NCI-H524 treated with DMSO at 0.1 percent for 48 hours (cell line): ENCODE measurements around the gene VNN1.

Experiments
- DNase-seq: peaks from one replicate; lab custom pipeline; 2025; lab: John Stamatoyannopoulos, UW

Gene VNN1

GRCh38 chr6:132713352-132714134 lies at the start of gene VNN1:
Gene VNN1 (minus strand): TSS chr6:132714055. CDS start chr6:132714035, 20 bp downstream.
- no peak for DNase-seq

GRCh38 chr6:132763269-132763668 lies 49.4 kb upstream of the VNN1 start:
- DNase-seq, result no peak

- no peak for DNase-seq
Observed at GRCh38 chr6:132760256-132760655, 46.4 kb upstream of the VNN1 start.

- no peak for DNase-seq
Observed at GRCh38 chr6:132758689-132759088, 44.8 kb upstream of the VNN1 start.

- DNase-seq, result no peak
Observed at GRCh38 chr6:132752255-132752654, 38.4 kb upstream of the VNN1 start.

- no peak for DNase-seq
Observed at GRCh38 chr6:132751828-132752227, 38.0 kb upstream of the VNN1 start.

- no peak for DNase-seq
Observed at GRCh38 chr6:132751306-132751705, 37.5 kb upstream of the VNN1 start.

GRCh38 chr6:132750455-132751248 lies 36.8 kb upstream of the VNN1 start:
- DNase-seq, result no peak

- DNase-seq, result no peak
Observed at GRCh38 chr6:132749111-132749510, 35.3 kb upstream of the VNN1 start.

- no peak for DNase-seq
Observed at GRCh38 chr6:132748446-132748845, 34.6 kb upstream of the VNN1 start.

- DNase-seq, result no peak
Observed at GRCh38 chr6:132746048-132746447, 32.2 kb upstream of the VNN1 start.

- no peak for DNase-seq
Observed at GRCh38 chr6:132742495-132742894, 28.6 kb upstream of the VNN1 start.

GRCh38 chr6:132741281-132741680 lies 27.4 kb upstream of the VNN1 start:
- DNase-seq, result no peak

- no peak for DNase-seq
Observed at GRCh38 chr6:132736239-132736638, 22.4 kb upstream of the VNN1 start.

GRCh38 chr6:132734694-132735236 lies 20.9 kb upstream of the VNN1 start:
- no peak for DNase-seq

GRCh38 chr6:132733814-132734213 lies 20.0 kb upstream of the VNN1 start:
- DNase-seq, result no peak

GRCh38 chr6:132733283-132733682 lies 19.4 kb upstream of the VNN1 start:
- no peak for DNase-seq

GRCh38 chr6:132731086-132731485 lies 17.2 kb upstream of the VNN1 start:
- DNase-seq, result no peak

GRCh38 chr6:132730560-132730959 lies 16.7 kb upstream of the VNN1 start:
- no peak for DNase-seq

- DNase-seq, result no peak
Observed at GRCh38 chr6:132728616-132729015, 14.8 kb upstream of the VNN1 start.

- DNase-seq, result no peak
Observed at GRCh38 chr6:132726608-132726975, 12.7 kb upstream of the VNN1 start.

GRCh38 chr6:132725947-132726607 lies 12.2 kb upstream of the VNN1 start:
- DNase-seq, result no peak

- DNase-seq, result no peak
Observed at GRCh38 chr6:132725471-132725870, 11.6 kb upstream of the VNN1 start.
